NCI-H1092 (cell line): ENCODE results near the gene PCNX2.
A peak's percentile ranks its signal among the peaks of the same experiment; 100 is the strongest.

Experiments
- DNase-seq: peaks from one replicate; lab custom pipeline; 2025; lab: John Stamatoyannopoulos, UW

Gene PCNX2

GRCh38 chr1:233295237-233295974 is at the start of gene PCNX2:
TSS of gene PCNX2 (minus strand) at chr1:233295725. CDS start at chr1:233295478, 247 bp downstream.
- DNase-seq: peak; percentile 56

GRCh38 chr1:233343262-233343661 is 47.7 kb upstream of the PCNX2 start:
- DNase-seq: no peak

DNA sequence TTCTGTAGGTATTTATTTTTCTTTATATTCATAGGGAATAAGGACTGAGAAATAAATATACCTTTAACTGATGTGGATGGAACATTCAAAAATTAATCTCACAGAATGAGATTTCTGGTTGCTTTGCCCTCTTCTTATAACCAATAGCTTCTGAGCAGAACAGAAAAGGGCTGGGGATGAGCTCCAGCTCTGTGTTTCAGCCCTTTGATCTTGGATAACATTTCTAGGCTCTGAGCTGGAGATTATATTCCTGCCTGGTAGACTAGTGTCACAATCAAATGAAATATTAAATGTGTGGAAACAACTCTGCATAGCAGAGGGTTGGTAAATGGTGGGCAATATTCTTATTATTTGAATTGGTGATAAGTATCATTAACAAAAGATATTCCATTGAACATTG is 46.6 kb upstream of the PCNX2 start:
- no peak for DNase-seq

DNA sequence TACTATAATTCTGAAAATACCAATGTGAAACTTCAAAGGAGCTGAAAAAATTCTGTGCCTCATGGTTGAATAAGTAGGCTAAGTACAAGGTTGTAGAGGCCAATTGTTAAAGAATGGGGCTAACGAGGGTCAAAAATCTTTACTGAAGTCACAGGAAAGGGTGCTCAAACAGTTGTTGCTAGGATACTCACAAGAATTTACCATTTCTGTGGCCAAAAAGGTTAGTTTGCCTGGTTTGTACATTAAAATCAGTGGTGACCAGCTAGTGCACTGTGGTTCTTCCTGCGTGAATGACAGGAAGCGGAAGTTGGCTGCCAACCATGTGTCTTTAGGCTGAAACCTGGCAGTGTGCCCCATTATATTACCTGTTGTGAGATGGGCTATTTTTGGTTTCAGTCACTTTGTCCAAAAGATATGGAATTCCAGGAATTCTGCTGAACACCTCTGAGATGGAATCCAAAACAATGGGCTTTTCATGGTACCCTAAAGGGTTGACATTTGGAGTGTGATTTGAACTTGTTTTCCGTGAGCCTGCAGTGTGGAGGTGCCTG is 45.5 kb upstream of the PCNX2 start:
- DNase-seq: no peak

DNA sequence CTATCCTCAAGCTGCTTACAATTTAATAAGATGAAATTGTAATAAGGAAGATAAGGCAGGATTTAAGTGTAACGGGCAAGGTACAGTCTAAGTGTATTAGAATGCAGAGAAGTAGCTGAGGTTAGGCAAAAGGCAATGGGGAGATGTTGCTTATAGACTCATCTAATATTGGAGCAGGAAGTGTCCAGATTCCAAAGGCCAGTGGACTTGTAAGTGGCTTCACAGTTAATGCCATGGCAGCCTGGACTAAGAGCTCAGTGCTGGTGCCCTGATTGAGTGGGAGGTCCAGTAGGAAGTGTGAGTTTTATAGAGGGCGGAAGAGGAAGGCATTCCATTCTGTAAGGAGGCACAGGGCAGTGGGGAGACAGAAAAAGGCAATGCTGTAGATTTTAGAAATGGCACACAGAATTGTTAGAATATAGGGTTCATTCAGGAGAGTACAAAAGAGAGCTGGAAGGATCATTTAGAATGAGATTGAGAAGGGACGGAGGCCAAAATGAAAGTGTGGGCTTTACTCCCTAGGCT is 44.6 kb upstream of the PCNX2 start:
- no peak for DNase-seq

GRCh38 chr1:233338102-233338501 is 42.6 kb upstream of the PCNX2 start:
- DNase-seq: no peak

DNA sequence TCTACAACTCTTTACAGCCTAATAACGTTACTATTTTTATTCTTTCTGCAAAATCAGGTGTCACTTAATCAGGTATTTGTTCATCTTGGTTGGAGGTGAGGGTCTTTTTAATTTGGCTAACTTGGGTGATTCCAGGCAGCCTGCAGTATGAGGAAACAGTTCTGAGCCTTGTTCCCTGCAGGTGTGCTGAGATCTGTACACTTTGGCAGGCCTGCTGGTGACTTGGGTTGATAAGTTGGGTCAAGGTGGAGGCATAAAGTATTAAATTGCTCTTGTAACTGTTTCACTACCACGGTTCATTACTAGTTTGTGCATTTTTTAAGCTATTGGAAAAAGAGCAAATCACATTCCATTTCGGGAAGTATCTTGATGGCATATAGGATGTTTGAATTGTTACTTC is 42.0 kb upstream of the PCNX2 start:
- no peak for DNase-seq

GRCh38 chr1:233336554-233337456 is 41.3 kb upstream of the PCNX2 start:
- DNase-seq: no peak

DNA sequence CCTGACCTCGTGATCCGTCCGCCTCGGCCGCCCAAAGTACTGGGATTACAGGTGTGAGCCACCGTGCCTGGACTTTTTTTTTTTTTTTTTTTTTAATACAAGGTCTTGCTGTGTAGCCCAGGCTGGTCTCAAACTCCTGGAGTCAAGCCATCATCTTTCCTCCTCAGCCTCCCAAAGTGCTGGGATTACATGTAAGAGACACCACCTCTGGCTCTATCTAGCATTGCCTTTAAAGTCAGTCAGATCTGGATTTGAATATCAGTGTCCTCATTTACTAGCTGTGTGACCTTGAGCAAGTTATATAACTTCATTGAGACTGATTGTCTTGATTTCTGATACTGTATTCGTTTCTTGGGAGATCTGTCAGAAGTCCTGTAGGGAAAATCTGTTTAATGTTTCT is 38.6 kb upstream of the PCNX2 start:
- no peak for DNase-seq

DNA sequence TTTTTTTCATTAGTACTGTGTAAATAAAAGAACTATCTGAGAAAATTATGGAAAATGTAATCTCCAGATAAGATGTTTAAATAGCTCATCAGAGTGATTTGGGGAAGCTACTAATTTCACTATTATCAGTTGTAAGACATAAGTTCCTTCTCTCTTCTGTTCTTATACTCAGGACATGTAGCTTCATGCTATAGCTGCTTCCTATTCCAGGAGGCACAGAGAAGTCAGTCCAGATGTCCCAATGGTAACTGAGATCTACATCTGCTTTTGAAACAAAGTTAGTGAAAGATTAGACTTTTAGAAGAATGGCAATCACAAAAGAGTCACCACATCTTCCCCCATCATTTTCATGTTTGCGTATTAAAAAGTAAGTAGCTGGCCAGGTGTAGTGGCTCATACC is 37.6 kb upstream of the PCNX2 start:
- DNase-seq: no peak

- DNase-seq: no peak
These were observed 36.4 kb upstream of the PCNX2 start for GRCh38 chr1:233331676-233332519.

GRCh38 chr1:233328142-233328921 is 32.8 kb upstream of the PCNX2 start:
- peak; percentile 49 for DNase-seq

- DNase-seq: peak; percentile 32
These were observed 32.2 kb upstream of the PCNX2 start, which contains the start of gene MAP3K21 for GRCh38 chr1:233327651-233328141. TSS of gene MAP3K21 (plus strand) at chr1:233327724. CDS start at chr1:233328029, 305 bp downstream.

DNA sequence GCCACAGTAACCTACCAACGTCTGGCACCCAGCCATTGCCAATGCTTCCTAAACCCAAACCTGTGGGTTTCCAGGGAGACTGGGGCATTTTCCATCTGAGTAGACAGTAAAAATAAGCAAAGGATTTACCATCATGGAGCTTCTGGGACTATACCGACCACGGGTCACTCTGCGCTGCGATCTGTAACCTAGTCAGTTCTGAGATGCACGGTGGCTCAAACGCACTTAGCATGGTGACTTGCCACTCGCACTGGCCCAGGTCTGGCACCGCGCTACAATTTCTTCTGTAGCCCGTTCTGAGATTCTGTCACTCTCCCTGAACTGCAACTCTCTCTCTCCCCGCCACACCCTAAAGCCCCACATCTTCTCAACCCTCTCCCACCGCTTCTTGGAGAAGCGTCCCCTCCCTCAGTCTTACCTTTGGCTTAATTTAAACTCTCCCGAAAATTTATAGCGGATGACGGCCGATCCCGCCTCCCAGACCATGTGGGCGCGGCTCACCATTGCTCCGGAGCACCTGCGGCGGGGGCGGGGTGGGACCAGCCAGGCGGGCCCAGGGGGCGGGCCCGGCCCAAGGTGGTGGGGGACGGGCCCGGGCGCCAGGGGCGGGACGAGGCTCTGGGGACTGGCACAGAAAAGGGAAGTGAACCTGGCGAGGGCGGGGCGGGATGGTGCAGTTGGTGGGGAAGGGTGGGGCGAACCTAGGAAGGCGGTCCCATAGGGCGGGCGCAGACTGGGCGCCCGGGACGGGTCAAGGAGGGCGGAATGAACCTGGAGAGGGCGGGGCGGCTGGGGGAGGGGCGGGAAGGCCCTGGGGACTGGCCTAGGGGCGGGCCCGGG is 31.5 kb upstream of the PCNX2 start:
- peak; percentile 32 for DNase-seq

DNA sequence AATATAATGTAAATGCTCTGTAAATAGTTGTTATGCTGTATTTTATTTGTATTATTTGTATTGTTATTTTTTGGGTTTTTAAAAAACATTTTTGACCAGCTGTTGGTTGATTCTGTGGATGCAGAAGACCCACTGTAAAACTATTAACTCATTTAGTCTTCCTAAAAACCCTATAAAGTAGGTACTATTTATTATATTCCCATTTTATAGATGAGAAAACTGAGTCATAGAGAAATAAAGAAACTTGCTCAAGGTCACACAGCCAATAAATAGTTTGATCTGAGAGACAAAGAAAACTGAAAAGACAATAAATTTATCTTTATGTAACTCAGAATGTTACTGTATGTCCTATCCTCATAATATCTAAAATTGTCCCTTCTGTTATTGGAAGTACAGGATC is 30.8 kb upstream of the PCNX2 start:
- DNase-seq: no peak

- no peak for DNase-seq
These were observed 28.2 kb upstream of the PCNX2 start for GRCh38 chr1:233323718-233324117.

DNA sequence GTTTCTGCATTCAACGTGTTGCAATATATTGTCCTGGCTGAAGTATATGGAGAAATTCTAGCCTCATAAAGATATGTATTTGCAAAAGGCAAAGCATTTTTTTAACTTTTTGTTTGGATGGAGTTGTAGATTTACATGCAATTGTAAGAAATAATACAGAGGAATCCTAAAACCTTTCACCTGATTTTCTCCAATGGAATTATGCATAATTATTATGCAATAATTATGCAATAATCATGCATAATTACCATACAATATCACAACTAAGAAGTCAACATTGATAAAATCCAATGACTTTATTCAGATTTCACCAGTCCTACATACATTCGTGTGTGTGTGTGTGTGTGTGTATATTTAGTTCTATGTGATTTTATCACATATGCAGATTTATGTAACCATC is 24.5 kb upstream of the PCNX2 start:
- no peak for DNase-seq

DNA sequence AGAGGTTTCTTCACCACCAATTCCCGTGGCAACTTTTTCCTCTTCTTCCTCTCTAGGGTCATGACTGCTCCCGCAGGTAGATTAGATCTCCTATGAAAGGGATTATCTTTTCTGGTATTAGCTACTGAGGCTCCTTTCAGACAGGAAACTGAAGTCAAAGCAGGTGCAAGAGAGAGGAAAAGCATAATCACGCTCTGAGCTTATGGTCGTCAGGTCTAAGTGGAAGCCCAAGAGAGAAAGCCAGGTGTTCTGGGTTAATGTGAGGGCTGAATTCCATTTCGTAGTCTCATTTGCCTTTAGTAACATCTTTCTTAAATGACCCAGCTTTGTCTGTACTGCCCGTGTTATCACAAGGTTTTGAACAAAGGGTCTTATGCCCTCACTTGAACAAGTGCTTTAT is 23.7 kb upstream of the PCNX2 start:
- no peak for DNase-seq

DNA sequence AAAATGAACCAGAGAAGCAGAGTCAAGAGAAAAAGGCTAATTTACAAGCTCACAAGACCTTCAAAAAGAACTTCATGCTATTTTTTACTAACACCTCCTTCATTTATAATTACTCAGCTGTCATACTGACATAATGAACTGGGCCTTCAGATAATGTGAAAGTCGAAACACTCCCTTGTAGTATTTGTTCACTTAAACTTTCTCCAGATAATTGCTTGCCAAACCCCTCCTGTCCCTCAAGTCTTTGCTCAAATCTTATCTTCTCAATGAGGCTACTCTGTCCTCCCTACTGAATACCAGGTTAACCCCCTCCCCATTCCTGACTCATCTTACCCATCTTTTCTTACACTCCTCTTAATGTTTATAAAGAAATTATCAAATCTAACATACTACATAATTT is 20.9 kb upstream of the PCNX2 start:
- no peak for DNase-seq
